OCI-LY3 (cell line): ENCODE measurements around the gene NPHS1.
"Not testable (repeated sequence)": the region's sequence is repeated elsewhere in the genome, so short reads cannot be mapped to it uniquely, and the experiment has no call there.

ENCODE experiments used
- H2AFZ ChIP-seq: fragments of 200-600, 300-600 bp; shearing (Covaris generic); 2 replicates; pipeline ENCODE4 v1.6.0; 2014; ENCODE audit warnings: antibody characterized with exemption, low read depth, low read length
- H3K27ac ChIP-seq: fragments of 200-600, 300-600 bp; sonication (generic); 2 replicates; pipeline ENCODE4 v1.5.1; 2014; ENCODE audit warnings: mild to moderate bottlenecking, low read length, moderate library complexity, mixed read lengths
- H3K27me3 ChIP-seq: fragments of 200-600, 300-600 bp; sonication (generic); 2 replicates; pipeline ENCODE4 v1.6.1; 2014; ENCODE audit warnings: low read depth, low read length, mixed read lengths
- H3K36me3 ChIP-seq: fragments of 200-600, 300-600 bp; sonication (generic); replicated peaks from 2 replicates; pipeline ENCODE3; 2014; ENCODE audit warnings: low read depth, low read length, mixed read lengths
- H3K4me1 ChIP-seq: fragments of 300-600, 200-600 bp; sonication (generic); 2 replicates; pipeline ENCODE4 v1.6.1; 2014; ENCODE audit warnings: low read length, mixed read lengths
- H3K4me2 ChIP-seq: fragments of 200-600, 300-600 bp; sonication (generic); 2 replicates; pipeline ENCODE4 v1.6.1; 2014; ENCODE audit warnings: low read length, mixed read lengths
- H3K4me3 ChIP-seq: fragments of 300-600, 200-600 bp; sonication (generic); 2 replicates; pipeline ENCODE4 v1.5.1; 2014; ENCODE audit warnings: antibody characterized with exemption, mild to moderate bottlenecking, low read length, moderate library complexity
- H3K79me2 ChIP-seq: fragments of 300-600, 200-600 bp; shearing (Covaris generic); 2 replicates; pipeline ENCODE4 v1.6.1; 2014; ENCODE audit warnings: mild to moderate bottlenecking, low read length, mixed read lengths
- H3K9ac ChIP-seq: fragments of 300-600, 200-600 bp; shearing (Covaris generic); 2 replicates; pipeline ENCODE4 v1.6.0; 2014; ENCODE audit warnings: mild to moderate bottlenecking, low read length, moderate library complexity
- H3K9me3 ChIP-seq: fragments of 200-600, 300-600 bp; shearing (Covaris generic); 2 replicates; pipeline ENCODE4 v1.6.1; 2014; ENCODE audit warnings: low read length, mixed read lengths; ENCODE audit not compliant: insufficient read depth
- H4K20me1 ChIP-seq: fragments of 200-600, 300-600 bp; sonication (generic); 2 replicates; pipeline ENCODE4 v1.6.1; 2016; ENCODE audit warnings: low read length, mixed read lengths; ENCODE audit not compliant: insufficient read depth
- CTCF ChIP-seq: fragments of 200-600, 300-600 bp; sonication (generic); IDR thresholded peaks from 2 replicates; pipeline ENCODE4 v1.5.1; 2014; ENCODE audit warnings: antibody characterized with exemption, low read length, low read depth
- EZH2phosphoT487 ChIP-seq: fragments of 200-600 bp; shearing (Covaris generic); IDR thresholded peaks from 2 replicates; pipeline ENCODE4 v1.6.1; 2018; ENCODE audit warnings: antibody characterized with exemption, mixed run types, low read depth

Gene NPHS1

GRCh38 chr19:35843676-35844481 is 8.4 kb downstream of the NPHS1 start:
- Histone ChIP-seq H3K9me3 (no peaks in the 10 kb centered on the region), H3K4me3 (no peak overlapping the region), H3K4me2 (no peak overlapping the region), H3K36me3 (no peaks in the 10 kb centered on the region), H3K27me3 (no peaks in the 10 kb centered on the region), H3K27ac (no peak overlapping the region), H4K20me1 (no peaks in the 10 kb centered on the region), H3K9ac (no peak overlapping the region), H3K79me2 (no peaks in the 10 kb centered on the region), H2AFZ (no peak overlapping the region), H3K4me1 (no peaks in the 10 kb centered on the region)
- TF ChIP-seq CTCF (no peak), EZH2phosphoT487 (no peak)

DNA sequence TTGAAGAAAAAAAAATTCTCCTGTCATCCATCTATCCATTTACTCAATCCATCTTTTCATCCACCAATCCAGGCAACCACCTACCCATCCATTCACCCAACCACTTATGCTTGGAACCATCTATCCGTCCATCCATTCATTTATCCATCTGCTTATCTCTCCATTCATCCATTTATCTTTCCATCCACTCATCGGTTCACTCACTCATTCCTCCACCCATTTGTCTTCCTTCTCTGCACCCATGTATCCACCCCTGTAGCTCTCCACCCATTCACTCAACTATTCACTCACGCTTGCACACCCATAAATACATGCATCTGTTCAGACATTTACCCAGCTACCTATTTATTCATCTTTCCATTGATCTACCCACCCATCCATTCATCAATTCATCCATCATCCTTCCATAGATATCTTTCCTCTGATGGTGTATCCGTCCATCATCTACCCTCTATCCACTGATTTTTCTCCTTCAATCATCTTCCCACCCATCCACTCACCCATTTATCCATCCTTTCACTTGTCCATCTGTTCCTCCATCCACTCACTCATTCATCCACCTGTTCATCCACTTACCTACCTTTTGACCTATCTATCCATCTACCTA is 9.5 kb downstream of the NPHS1 start:
- H3K4me1 ChIP-seq = no peaks in the 10 kb centered on the region
- no peak overlapping the region for H3K9ac ChIP-seq
- TF ChIP-seq CTCF (no peak), EZH2phosphoT487 (no peak)
- H3K36me3 ChIP-seq = no peaks in the 10 kb centered on the region
- no peaks in the 10 kb centered on the region for H4K20me1 ChIP-seq
- no peak overlapping the region for H3K27ac ChIP-seq
- no peaks in the 10 kb centered on the region for H3K27me3 ChIP-seq
- no peak overlapping the region for H3K4me3 ChIP-seq
- no peaks in the 10 kb centered on the region for H3K9me3 ChIP-seq
- H3K79me2 ChIP-seq = no peaks in the 10 kb centered on the region
- H2AFZ ChIP-seq = no peak overlapping the region
- H3K4me2 ChIP-seq = no peak overlapping the region

DNA sequence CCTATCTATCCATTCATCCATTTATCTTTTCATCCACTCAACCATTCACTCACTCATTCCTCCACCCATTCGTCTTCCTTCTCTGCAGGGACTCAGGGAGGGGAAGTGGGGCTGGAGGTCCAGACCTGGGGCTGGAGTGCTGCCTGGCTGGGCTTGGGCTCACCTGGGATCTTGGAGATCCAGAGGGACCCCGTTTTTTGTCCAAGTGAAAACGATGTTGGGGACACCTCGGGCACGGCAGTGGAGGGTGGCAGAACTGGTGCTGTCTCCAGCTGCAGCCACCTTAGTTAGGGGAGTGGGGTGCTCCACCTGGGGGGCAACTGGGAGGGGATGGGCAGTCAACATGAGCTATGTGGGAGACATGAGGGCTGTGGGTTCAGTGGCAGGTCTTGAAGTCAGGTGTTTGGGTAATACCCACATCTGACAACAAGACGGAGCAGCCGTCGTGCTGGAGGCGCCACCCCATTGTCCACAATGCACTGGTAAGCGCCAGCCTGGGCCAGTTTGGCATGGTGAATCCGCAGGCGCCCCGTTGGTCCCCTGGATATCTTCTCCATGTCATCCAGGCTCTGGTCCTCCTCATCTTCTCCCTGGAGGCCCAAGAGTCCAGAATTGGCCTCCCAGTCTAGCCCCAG is 10.2 kb downstream of the NPHS1 start:
- no peak overlapping the region for H3K27ac ChIP-seq
- TF ChIP-seq CTCF (no peak), EZH2phosphoT487 (no peak)
- H3K4me3 ChIP-seq = no peak overlapping the region
- no peaks in the 10 kb centered on the region for H4K20me1 ChIP-seq
- H3K36me3 ChIP-seq = no peaks in the 10 kb centered on the region
- H3K9me3 ChIP-seq = no peaks in the 10 kb centered on the region
- H3K9ac ChIP-seq = no peak overlapping the region
- H3K4me2 ChIP-seq = no peak overlapping the region
- H3K79me2 ChIP-seq = no peaks in the 10 kb centered on the region
- H2AFZ ChIP-seq = no peak overlapping the region
- H3K4me1 ChIP-seq = no peaks in the 10 kb centered on the region
- 0 out of 2 replicates have a peak, but pooled peaks cover 2% of the 10 kb centered on the region for H3K27me3 ChIP-seq

DNA sequence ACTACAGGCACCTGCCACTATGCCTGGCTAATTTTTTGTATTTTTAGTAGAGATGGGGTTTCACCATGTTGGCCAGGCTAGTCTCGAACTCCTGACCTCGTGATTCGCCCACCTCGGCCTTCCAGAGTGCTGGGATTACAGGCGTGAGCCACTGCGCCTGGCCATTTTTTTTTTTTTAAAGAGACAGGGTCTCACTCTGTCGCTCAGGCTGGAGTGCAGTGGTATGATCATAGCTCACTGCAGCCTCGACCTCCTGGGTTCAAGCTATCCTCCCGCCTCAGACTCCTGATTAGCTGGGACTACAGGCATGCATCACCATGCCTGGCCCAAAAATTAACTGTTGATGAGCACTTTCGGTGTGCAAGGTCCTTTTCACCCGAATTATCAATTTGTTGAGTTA is 16.2 kb downstream of the NPHS1 start:
- not testable (repeated sequence) for H3K4me2 ChIP-seq, H3K9me3 ChIP-seq, H3K36me3 ChIP-seq, H3K79me2 ChIP-seq, H2AFZ ChIP-seq, H3K27ac ChIP-seq, H4K20me1 ChIP-seq, H3K4me1 ChIP-seq, H3K4me3 ChIP-seq, H3K9ac ChIP-seq
- peaks cover 21% of the 10 kb centered on the region for H3K27me3 ChIP-seq
